AG09309 (cell line): ENCODE results near the gene OBSCN.

Source experiments
- DNase-seq: peaks from one replicate; pipeline ENCODE4 v3.0.0-alpha.2; 2010; ENCODE audit warnings: low read depth
- H3K4me3 ChIP-seq: 2 replicates; pipeline ENCODE4 v1.5.1; 2011; ENCODE audit warnings: mild to moderate bottlenecking, low read depth, low read length, moderate library complexity; ENCODE audit not compliant: control insufficient read depth
- TF ChIP-seq, protein P1 (sequence below): IDR thresholded peaks from 2 replicates; pipeline ENCODE4 v1.5.1; 2011; ENCODE audit warnings: mild to moderate bottlenecking, low read depth, low read length, inconsistent platforms; ENCODE audit not compliant: insufficient read depth, control insufficient read depth; ENCODE audit errors: missing control alignments

The OBSCN gene

DNA sequence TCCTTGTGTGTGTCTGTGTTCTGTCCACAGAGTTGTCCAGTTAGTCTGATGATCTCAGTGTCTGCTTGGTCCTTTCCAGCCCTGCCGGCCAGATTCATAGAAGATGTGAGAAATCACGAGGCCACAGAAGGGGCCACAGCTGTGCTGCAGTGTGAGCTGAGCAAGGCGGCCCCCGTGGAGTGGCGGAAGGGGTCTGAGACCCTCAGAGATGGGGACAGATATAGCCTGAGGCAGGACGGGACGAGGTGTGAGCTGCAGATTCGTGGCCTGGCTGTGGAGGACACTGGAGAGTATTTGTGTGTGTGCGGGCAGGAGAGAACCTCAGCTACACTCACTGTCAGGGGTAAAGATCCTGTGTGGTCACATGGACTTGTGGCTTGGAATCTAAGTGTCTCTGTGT, 95.8 kb downstream of the OBSCN start:
- TF ChIP-seq, protein P1, sequence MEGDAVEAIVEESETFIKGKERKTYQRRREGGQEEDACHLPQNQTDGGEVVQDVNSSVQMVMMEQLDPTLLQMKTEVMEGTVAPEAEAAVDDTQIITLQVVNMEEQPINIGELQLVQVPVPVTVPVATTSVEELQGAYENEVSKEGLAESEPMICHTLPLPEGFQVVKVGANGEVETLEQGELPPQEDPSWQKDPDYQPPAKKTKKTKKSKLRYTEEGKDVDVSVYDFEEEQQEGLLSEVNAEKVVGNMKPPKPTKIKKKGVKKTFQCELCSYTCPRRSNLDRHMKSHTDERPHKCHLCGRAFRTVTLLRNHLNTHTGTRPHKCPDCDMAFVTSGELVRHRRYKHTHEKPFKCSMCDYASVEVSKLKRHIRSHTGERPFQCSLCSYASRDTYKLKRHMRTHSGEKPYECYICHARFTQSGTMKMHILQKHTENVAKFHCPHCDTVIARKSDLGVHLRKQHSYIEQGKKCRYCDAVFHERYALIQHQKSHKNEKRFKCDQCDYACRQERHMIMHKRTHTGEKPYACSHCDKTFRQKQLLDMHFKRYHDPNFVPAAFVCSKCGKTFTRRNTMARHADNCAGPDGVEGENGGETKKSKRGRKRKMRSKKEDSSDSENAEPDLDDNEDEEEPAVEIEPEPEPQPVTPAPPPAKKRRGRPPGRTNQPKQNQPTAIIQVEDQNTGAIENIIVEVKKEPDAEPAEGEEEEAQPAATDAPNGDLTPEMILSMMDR = no peak
- H3K4me3 ChIP-seq = no peak overlapping the region
- DNase-seq = no peak

DNA sequence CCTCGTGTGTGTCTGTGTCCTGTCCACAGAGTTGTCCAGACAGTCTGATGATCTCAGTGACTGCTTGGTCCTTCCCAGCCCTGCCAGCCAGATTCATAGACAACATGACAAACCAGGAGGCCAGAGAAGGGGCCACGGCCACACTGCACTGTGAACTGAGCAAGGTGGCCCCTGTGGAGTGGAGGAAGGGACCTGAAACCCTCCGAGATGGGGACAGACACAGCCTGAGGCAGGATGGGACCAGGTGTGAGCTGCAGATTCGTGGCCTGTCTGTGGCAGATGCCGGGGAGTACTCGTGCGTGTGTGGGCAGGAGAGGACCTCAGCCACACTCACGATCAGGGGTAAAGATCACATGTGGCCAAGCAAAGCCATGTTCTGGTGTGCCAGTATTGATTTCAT, 96.4 kb downstream of the OBSCN start:
- DNase-seq = no peak
- no peak overlapping the region for H3K4me3 ChIP-seq
- TF ChIP-seq, protein P1 = no peak

DNA sequence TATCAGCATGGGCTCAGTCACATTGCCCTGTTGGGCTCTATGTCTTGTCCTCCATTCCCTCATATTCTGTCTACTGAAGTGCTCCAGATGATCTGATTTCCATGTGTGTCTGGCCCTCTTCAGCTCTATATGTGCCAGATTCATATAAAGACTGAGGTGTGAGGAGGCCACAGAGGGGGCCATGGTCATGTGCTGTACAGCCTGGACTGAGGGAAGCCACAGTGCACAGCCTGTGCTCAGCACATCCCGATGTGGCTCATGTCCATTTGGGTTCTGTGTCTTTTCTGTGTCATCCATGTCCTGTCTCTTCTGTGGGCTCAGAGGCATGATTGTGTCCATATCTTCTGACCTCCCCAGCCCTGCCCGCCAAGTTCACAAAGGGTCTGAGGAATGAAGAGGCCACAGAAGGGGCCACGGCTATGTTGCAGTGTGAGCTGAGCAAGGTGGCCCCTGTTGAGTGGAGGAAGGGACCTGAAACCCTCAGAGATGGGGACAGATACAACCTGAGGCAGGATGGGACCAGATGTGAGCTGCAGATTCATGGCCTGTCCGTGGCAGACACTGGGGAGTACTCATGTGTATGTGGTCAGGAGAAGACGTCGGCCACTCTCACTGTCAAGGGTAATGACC, 97.0 kb downstream of the OBSCN start:
- TF ChIP-seq, protein P1 = no peak
- no peak overlapping the region for H3K4me3 ChIP-seq
- no peak for DNase-seq

DNA sequence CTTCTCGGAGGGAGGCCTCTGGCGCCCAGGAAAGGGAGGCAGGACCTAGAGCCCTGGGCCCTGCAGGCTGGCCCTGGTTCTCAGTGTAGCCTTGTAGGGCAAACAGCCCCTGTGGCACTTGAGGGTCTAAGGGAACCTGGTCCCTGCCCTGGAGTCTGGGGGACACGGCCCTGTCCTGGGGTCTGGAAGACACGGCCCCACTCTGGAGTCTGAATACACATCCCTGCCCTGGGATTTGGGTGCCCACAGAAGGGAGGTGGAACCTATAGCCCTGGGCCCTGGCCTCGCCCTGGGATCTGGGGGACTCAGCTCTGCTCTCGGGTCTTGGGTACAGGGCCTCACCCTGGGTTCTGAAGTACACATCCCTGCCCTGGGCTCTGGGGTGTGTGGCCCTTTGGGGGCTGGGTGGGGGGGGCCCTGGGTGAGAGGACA, 97.9 kb downstream of the OBSCN start:
- H3K4me3 ChIP-seq = no peak overlapping the region
- TF ChIP-seq, protein P1 = no peak
- DNase-seq = no peak

DNA sequence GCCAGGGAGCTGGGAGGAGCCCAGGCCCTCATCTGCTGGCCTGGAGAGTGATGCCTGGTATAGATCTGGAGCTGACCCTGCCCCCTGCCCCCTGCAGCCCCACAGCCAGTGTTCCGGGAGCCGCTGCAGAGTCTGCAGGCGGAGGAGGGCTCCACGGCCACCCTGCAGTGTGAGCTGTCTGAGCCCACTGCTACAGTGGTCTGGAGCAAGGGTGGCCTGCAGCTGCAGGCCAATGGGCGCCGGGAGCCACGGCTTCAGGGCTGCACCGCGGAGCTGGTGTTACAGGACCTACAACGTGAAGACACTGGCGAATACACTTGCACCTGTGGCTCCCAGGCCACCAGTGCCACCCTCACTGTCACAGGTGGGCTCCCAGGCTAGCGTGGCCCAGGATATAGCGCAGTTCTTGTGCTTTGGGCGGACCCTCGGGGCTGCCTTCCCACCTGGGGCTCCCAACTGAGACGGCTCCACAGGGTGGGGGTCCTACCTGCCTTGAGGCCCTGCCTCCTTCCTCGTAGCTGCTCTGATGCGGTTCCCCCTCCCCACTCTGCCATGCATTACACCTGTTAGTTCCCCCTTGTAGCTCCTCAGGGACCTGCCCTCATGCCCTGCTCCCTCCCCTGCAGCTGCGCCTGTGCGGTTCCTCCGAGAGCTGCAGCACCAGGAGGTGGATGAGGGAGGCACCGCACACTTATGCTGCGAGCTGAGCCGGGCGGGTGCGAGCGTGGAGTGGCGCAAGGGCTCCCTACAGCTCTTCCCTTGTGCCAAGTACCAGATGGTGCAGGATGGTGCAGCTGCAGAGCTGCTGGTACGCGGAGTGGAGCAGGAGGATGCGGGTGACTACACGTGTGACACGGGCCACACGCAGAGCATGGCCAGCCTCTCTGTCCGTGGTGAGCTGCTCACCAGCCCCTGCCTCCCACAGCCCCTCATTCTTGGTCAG, 98.7 kb downstream of the OBSCN start:
- TF ChIP-seq, protein P1 = no peak
- no peak overlapping the region for H3K4me3 ChIP-seq
- no peak for DNase-seq

DNA sequence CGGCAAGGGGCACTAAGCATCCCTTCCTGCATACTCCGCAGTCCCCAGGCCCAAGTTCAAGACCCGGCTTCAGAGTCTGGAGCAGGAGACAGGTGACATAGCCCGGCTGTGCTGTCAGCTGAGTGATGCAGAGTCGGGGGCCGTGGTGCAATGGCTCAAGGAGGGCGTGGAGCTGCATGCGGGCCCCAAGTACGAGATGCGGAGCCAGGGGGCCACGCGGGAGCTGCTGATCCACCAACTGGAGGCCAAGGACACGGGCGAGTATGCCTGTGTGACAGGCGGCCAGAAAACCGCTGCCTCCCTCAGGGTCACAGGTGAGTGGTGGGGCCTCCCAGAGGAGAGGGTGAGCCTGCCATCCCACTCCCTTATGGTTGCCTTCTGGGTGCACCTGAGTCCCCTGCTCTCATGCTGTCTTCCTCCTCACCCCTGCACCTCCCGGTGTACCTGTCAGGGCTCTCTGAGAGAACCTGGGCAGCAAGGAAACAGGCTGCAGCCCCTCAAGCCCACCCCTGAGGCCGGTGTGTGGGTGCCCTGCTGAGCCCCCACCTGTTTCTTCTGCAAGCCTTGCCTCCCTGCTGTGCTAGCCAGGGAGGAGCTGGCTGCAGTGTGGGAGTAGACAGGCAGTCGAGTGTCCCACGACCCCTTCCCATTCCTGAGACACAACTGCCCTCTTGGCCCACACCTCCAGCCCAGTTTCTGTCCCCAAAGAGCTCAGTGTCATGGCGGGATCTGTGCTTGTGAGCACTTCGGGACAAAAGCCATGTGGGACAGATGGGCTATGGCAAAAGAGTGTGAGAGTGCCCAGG, 99.6 kb downstream of the OBSCN start:
- TF ChIP-seq, protein P1 = no peak
- no peak overlapping the region for H3K4me3 ChIP-seq
- no peak for DNase-seq
